Measurements from ENCODE around the gene MEG3.
"Not testable (repeated sequence)": the region's sequence is repeated elsewhere in the genome, so short reads cannot be mapped to it uniquely, and the experiment has no call there.

MEG3 gene

DNA sequence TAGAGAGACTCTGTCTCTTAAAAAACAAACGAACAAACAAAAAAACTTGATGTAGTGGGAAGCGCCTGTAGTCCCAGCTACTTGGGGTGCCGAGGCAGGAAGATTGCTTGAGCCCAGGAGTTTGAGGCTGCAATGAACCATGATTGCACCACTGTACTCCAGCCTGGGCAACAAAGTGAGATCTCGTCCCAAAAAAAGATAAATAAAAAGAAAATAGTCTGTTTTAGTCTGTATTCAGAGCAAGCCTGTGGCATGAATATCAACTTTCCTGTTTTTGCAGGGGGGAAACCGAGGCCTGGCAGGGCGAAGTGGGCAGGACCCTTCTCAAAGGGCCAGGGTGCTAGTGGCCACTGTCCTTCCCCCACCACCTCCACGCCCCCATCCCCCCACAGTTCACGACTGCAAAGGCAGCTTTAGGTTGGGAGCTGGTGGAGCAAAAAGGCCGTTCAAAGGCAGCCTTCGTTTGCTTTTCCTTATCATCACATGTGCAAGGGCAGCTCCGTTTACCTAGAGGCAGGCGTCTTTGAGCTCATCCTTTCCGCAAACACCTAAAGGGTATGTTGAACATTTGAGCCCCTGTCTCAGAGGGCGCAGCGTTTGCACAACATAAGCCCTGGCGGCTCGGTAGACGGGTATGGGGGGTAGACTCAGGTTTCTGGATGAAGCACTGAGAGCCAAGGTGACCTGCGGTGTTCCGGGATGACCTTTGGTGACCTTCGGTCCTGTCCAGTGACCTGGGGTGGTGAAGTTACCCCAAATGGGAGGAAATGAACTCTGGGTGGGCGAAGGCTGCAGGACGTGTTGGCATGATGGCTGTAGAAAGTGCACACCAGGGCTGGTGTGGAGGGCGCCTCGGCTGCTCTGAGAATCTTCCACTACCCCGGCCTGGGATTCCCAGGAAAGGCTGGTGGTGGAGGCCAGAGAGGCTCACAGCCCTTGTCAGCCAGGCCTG lies 8.7 kb upstream of the MEG3 start:
- DNase-seq: no peak

DNA sequence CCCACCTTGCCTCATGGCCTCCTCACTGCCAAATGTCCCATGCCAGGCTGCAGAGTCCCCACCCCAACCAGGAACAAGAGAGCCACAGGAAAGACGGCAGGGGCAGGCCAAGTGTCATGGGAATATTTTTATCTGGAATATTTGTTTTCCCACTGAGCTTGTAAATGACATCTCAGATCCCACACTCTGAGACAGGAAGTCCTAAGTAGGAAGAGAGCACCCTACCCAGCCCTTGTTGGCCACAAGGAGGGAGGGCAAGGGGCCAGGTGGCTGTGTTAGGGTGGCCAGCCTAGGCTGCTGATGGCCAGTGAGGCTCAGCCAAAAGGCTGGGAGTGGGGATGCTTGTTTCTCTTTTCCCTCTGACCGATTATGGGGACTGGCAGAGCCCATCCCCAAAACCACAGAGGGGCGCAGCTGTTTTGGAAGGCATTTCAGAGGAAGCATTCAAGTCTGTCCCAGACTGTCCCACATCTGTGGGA lies 7.7 kb upstream of the MEG3 start:
- no peak for DNase-seq

DNA sequence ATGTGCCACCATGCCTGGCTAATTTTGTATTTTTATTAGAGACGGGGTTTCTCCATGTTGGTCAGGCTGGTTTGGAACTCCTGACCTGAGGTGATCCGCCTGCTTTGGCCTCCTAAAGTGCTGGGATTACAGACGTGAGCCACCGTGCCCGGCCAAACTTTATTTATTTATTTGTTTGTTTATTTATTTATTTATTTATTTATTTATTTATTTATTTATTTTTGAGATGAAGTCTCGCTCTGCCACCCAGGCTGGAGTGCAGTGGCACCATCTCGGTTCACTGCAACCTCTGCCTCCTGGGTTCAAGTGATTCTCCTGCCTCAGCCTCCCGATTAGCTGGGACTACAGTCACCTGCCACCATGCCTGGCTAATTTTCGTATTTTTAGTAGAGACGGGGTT lies 7.0 kb upstream of the MEG3 start:
- DNase-seq: not testable (repeated sequence)

DNA sequence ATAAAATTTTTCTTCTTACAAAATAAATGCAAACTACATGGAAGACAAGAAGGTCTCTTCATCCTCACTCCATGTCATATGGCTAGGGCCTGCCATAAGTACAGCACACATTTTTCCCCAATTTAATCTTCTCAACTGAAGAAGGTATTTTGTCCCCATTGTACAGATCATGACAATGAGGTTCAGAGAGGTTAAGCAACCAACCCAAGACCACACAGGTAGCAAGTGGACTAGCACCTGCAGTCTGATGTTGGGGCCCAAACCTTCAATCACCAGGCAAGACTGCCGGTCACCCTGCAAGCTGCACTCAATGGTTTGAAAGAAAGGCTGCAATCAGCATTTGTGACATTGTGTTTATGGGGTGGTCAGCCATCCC lies 6.5 kb upstream of the MEG3 start:
- no peak for DNase-seq

DNA sequence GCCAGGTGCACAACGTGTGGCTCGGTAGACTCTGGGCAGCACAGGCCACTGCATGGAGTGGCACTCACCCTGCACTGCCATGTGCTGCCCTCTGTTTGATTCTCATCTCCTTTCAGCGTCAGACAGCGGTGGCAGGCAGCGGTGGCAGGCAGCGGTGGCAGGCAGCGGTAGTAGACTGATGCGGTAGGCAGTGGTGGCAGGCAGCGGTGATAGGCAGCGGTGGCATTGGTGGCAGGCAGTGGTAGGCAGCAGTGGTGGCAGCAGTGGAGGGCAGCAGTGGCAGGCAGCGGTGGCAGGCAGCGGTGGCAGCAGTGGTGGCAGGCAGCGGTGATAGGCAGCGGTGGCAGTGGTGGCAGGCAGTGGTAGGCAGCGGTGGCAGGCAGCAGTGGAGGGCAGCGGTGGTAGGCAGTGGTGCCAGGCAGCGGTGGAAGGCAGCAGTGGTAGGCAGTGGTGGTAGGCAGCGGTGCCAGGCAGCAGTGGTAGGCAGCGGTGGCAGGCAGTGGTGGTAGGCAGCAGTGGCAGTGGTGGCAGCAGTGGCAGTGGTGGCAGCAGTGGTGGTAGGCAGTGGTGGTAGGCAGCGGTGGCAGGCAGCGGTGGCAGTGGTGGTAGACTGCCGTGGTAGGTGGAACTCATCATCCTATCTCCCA lies 6.0 kb upstream of the MEG3 start:
- DNase-seq: no peak

DNA sequence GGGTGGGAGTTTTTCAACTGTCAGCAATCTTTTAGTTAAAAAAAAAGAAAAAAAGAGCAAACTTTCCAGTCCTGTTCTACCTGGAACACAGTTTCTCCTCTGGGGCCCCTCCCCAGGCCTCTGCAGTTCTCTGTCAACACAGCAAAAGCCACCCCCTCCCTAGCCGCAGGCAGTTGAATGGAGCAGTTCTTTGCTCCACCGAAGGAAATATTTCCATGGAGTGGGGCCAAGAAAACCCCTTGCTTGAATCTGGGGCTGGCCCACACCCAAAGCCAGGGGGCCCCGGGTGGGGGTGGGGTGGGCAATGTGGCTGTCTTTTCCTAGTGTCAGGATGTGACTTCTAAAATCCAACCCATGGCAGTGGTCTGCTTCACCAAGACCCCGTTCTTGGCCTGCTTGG lies 5.0 kb upstream of the MEG3 start:
- DNase-seq: no peak

DNA sequence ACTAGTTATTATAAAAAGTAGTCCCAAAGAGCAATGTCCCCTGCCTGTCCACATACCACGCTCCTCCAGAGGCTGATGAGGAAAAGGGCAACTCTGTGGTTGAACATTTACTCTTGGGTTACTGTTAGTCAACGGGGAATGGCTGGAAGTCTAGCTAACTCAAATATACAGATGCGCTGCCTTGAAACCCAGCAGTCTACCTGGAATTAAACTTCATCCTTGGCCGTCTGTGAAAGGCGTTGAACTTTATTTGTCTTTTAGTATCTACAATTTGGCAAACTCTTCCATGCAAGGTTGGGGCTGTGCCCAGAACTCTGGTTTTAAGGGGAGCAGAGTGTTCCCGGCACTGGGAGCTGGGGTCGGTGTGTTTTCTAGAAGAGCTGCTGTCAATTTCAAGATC lies 3.9 kb upstream of the MEG3 start:
- no peak for DNase-seq

DNA sequence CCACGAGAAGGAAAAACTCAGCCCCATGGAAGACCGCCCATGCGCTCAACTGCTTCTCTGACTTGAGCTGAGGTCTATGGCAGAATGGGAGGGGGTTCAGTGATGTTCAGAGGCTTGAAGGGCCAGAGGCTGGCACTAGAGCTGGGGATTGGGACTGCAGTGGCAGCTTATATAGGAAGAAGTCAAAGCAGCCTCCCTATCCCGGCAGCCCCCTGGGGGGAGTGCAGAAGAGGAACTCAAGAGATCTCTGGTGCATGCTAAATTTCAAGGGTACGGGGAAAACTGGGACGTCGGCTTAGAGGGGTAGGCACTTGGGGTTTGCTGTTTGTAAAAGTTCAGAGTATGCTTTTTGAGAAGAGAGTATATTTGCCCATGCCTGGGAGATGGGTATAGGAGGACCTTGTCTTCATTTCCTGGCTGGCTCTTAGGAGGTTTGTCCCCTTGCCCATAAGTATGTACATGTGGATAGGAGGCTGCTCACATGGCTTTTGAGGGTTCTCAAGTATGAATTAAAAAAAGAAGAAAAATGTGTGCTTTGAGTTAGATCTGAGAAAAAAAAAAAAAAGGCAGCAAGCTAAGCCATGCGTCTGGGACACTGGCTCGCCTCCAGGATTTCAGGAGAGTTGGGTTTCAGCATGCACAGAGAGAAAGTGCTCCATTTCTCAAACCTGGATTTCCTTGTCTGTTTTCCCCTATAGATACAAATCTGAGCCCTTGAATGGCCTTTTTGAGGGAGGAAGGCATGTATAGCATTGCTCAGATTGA lies 3.2 kb upstream of the MEG3 start:
- no peak for DNase-seq

DNA sequence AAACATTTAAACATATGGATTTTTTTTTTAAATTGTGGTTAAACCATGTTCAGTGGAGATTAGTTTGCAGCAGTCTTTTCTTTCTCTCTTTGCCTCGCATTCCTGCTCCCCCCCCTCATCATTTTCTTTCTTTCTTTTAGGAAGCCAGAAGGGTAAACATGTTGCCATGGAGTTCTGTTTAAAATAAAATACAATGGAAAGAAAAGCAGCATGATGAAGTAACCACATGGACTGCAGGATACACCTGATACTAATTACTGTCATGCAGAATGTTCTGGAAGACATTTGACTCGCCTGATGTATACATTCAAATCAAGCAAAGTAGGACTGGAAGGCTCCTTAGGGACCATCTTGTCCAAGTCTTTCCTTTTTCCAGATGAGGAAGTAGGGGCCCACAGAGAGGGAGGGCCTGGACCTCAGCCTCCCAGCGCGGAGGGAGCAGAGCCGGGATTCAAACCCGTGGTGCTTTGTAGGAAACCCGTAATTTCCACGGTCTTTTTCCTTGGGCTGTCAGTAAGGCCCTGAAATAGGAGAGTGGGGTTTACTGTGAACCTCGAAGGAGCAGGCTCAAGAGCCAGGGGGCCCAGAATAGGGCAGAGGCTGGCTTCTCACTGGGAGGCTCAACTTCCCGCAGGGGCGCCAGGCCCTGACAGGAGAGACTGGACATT lies 2.4 kb upstream of the MEG3 start:
- no peak for DNase-seq

DNA sequence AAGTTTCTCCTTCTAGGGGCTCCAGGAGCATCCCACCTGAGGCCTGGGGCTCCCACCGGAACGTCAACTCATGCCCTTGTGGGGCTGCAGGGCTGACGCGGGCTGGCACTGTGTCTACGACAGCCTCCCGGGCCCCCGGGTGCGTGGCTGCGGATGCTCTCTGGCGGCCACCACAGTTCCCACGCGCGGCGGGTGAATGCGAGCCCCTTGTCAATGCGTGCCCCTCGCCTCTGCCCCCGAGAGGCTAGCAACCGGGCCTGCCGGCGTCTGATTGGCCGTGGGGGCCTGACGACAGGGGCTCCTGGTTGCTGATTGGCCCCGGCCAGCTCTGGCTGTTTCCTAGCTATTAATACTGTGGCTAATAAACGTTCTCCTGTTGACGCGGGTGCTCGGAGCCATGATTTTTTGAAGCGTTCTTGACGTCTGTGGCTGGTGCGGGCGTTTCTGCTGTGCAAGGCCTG lies 1.8 kb upstream of the MEG3 start:
- DNase-seq: no peak

DNA sequence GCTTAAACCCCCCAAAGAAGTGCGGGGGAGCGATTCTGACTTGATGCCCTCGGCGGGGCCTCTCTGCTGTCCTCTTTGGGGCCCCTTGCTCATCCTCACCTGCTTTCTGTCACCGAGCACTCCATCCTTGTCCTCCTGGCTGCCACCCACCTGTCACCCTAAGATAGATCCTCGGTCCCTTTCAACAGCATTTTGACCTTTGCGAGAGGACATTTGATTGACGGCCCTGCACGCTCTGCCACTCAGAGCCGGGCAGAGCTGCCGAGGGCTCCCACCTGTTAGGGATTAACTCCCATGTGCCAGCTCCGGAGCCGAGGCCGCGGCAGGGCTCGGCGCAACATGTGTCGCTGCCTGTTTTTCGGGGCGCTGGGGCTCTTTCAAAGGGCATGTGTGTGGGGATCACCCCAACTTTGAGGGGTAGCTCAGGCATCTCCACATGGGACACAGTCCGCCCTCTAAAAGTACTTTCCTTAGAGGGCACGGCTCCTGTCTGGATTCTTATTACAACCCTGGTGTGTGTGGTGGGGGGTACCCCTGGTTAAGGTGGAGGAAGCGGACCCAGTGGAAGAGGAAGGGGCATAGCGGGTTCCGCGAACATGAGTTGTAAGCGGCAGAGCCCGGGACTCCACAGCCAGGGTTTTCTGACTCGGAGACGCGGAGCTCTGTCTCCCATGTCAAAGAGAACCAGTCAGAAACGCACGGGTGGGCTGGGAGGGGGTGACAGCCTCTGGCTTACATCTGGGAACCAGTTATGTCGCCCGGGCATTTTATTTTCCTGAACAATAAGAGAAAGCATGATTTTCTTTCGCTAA lies 811 bp upstream of the MEG3 start:
- no peak for DNase-seq

DNA sequence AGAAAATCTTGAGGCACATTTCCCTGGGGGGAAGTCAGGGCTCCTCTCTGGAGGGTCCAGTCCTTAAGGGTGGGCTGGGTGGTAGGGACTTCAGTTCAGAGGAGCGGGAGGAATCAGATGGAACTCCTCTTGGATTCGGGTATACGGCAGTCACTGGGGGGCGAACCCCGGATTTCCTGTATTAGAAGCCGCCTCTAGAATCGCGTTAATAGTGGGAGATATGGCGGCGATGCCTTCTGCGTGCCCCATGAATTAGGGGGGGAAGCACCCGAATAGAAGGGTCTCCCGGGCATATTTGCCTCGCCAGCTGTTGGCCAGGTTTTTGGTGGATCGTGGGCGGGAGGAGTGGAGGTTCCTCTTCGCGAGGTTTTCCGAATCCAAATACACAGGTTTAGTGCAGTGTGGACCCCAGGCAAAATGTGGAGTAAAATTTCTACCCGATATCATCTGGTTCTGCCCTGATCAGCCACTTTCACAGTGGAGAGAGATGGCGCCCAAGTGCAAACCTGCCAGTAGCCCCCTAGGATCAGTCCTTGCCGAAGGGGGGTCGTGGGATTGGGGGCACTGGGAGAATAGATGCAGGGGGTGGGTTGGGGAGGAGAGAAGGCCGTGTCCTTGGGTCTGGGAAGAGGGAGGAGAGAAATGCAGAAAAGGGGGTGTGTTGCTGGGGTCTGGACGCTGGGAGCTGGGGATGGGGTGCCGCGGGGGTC lies 628 bp downstream of the MEG3 start:
- no peak for DNase-seq

DNA sequence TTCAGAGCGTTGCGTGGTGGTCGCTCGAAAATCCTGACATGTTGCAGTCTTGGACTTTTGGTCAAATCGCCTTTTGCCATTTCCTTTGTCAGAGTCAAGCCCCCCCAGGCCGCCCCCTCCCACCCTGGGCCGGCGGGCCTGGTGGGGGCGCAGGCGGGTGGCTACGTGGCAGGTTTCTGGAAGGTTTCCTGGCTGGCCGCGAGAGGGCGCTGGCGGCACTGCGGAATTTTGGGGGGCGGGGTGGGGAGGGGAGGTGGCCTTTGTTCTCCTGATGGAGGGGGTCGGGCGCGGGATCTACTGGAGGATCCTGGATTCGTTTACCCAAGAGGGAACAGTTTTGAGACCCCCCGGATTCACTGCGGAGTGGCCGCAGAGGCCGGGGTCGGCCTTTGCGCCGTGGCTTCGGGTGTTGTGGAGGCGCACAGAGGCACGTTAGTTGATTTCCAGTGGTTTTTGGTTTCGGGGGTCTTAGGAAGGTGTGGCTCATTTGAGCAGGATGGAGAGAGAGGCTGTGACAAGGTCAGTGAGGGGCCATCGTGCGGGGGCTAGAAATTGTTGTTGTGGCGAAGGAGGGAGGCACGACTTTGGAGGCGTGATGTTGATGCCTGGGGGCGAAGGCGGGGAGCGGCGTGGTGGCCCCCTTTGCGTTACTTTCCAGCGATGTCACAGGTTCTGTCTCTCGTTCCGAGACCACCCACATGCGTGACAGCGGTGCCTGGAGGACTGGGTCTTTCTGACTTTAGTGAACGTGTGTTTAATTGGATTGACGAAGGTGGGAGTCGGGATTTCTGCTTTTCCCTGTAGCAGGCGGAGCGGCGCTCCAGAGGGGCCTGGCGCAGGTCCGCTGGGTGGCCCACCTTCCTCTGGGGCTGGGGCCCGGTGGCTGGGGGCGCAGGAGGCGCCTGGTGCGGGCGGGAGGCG lies 1.4 kb downstream of the MEG3 start:
- no peak for DNase-seq

DNA sequence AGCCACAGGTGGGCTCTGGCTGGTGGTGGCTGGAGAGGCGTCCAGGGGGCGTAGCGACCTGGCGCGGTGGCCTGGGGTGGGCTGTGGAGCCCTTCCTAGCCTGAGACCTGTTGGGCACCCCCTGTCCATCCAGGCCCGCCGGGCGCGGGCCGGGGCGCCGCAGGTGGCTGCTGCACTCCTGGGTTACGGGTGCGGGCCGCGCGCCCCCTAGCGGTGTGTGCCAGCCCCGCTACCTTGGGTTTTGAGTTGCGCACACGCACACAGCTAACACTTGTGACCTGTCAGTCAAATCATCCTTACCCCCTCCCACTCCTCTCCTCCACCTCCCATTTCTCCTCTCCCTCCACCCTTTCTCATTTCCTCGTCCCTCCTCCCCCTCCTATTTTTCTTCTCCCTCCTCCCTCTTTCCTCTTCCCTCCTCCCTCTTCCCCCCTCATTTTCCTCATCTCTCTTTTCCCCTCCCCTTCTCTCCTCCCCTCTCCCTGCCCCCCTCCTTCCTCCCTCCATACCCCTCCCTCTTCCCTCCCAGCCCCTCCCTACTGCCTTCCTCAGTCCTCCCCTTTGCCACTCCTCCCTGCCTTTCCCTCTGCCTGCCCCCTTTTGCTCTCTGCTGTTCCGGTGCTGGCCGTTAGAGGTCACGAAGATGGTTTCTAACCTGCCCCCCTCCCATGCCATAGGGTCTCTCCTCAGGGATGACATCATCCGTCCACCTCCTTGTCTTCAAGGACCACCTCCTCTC lies 2.3 kb downstream of the MEG3 start:
- DNase-seq: no peak

DNA sequence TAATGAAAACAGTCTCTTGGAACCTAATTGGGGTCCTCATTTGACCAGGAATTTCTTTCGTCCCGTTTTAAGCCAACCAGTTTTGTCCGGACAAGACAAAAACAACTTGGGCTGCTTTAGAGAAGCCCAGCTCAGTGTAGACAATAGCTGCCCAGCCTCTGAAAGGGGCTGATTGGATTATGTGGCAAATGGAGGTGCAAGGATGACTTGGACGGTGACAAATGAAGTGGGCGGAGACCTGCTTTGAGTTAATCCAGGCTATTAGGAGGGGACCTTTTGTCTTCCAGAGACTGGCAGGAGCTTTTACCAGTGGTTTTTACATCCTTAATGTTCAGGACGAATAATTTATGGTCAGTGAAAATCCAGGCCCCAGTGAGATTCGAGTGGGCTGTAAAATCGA lies 4.8 kb downstream of the MEG3 start:
- no peak for DNase-seq

DNA sequence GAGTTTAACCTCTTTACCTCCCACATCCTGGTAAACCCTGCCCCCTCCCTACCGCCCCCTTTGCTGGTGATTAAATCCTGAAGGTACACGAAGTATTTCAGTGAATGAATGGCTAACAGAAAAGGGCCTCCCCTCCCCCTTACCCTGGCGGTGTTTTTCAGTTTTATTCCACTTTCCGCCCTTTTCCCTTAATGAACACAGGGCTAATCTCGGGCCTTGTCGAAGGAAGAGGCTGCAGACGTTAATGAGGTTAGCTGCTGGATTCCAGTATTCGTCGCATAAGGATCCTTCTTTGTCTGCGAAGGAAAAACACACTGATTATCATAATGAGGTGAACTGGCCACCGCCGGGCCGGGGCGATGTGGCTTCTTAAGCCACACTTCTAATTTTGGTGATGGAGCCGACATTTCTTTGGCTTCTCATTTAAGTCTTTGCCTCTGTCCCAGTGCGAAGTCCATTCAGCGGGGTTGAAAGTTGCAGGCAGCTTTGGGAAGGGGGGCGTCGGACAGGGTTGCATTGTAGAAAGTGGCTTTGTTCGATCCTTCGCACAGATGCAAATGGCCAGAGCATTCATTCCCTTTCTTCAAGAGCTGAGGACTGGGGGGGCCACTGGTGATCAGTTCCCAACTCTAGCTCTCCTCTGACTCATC lies 6.5 kb downstream of the MEG3 start:
- DNase-seq: no peak

DNA sequence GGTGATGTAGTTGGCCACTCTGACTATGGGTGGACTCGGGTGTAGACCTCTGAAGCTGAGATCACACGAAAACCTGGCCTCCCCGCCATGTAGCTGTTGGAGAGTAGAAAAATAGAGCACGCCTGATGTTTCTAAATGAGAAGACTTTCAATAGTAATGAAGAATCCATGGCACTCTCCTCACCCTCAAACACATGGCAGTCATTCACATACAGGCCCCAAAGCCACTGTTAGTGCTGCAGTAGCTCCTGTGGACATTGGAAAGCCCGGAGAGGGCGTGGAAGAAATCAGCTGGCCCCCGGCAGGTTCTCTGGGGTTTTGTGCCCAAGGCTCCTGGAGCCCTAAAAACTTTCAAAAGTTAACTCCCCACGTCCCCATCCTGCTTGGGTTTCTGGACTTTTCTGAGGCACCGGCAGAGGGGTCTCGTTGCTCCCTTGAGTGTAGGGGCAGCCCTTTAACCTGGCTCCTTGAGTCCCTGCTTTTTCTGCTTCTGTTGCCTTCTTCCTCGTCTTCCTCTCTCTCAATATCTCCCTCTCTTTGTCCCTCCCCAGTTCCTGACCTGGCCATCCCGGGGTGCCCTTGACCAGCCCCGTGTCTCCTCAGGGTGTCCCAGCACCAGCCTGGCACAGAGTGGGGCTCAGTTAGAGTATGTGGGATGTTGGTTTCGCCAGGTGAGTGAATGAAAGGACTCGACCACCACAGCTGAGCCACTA lies 8.3 kb downstream of the MEG3 start:
- no peak for DNase-seq

All from CD4-positive, alpha-beta T cell treated with Interleukin-4 for 1 hour (primary cell).